Activated B cell treated with CpG ODN at 0.5 μM for 24 hours (primary cell): Measurements from ENCODE around the gene PAN3. TPM values are rescaled to one million over a fixed set of nuclear protein-coding genes. Genes with fewer than 3 reads are reported as not detected.

Experiments used
- ATAC-seq: fragments of 200-7000 bp; cut with Tn5 transposase; one replicate; pipeline ENCODE4 v1.10.0; 2021; ENCODE audit warnings: low read depth, mild to moderate bottlenecking, moderate library complexity
- CTCF ChIA-PET: fragments of 350-600 bp; sonication (Branson Sonifier 250); formaldehyde crosslinking; loops from one replicate; lab custom pipeline; 2021; ENCODE audit warnings: antibody characterized with exemption; lab: Charles Lee
- POLR2A ChIA-PET: fragments of 350-600 bp; sonication (Branson Sonifier 250); formaldehyde crosslinking; loops from one replicate; lab custom pipeline; 2021; ENCODE audit warnings: antibody characterized with exemption; lab: Charles Lee
- DNase-seq: peaks from one replicate; pipeline ENCODE4 v3.0.0; 2022
- H3K27ac Mint-ChIP-seq: one replicate; pipeline ENCODE4 v1.8.0; 2020; ENCODE audit warnings: mixed read lengths
- H3K27me3 Mint-ChIP-seq: one replicate; pipeline ENCODE4 v1.8.0; 2021; ENCODE audit warnings: mixed read lengths
- H3K36me3 Mint-ChIP-seq: one replicate; pipeline ENCODE4 v1.8.0; 2021; ENCODE audit warnings: low read depth, mixed read lengths
- H3K4me1 Mint-ChIP-seq: one replicate; pipeline ENCODE4 v1.8.0; 2021; ENCODE audit warnings: mixed read lengths
- H3K4me3 Mint-ChIP-seq: one replicate; pipeline ENCODE4 v1.8.0; 2020; ENCODE audit warnings: mild to moderate bottlenecking, mixed read lengths
- H3K9me3 Mint-ChIP-seq: one replicate; pipeline ENCODE4 v1.8.0; 2020; ENCODE audit warnings: mixed read lengths
- CTCF ChIP-seq: fragments of 200-600 bp; IDR thresholded peaks from one replicate; pipeline ENCODE4 v1.8.0; 2022; ENCODE audit warnings: antibody characterized with exemption, mild to moderate bottlenecking
- intact Hi-C: fragments of 100-400 bp; cut with micrococcal nuclease; formaldehyde crosslinking; loops from one replicate; pipeline ENCODE4 v1.15.1; 2024
- total RNA-seq: library from RNA; stranded (reverse); gene quantifications from 2 replicates; pipeline ENCODE4 v1.2.3, GENCODE V29; 2022

PAN3 gene
- total RNA-seq, 1 donor from 2014 or later, result 68.2 TPM

DNA sequence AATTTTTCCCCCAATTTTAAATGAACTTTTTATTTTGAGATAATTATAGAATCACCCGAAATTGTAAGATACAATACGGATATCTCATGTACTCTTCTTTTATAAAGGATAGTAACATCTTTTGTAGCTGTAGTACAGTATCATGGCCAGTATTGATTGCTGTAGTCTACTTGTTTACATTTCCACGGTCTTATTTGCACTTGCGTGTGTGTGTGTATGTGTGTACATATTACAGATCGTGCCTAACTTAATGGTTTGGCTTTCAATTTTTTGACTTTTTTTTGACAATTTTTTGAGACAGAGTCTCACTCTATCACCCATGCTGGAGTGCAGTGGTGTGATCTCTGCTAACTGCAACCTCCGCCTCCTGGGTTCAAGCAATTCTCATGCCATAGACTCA, 6.7 kb downstream of the PAN3 start:
- H3K9me3 Mint-ChIP-seq, result no peaks in the 10 kb centered on the region
- peaks cover 15% of the 10 kb centered on the region for H3K36me3 Mint-ChIP-seq
- peaks cover 72% of the 10 kb centered on the region for H3K4me1 Mint-ChIP-seq
- ATAC-seq, result no peak
- DNase-seq, result no peak
- H3K27ac Mint-ChIP-seq, result no peak overlapping the region
- no peaks in the 10 kb centered on the region for H3K27me3 Mint-ChIP-seq
- intact Hi-C loops, result no loop called here
- no peak overlapping the region for H3K4me3 Mint-ChIP-seq
- CTCF ChIA-PET, result interaction anchor here (1.2 kb wide), 1 partner anchor 163 kb away, joined by 3 read pairs; no protein-coding TSS in a partner anchor
- TF ChIP-seq CTCF, result no peak
- POLR2A ChIA-PET, result no interaction called here

DNA sequence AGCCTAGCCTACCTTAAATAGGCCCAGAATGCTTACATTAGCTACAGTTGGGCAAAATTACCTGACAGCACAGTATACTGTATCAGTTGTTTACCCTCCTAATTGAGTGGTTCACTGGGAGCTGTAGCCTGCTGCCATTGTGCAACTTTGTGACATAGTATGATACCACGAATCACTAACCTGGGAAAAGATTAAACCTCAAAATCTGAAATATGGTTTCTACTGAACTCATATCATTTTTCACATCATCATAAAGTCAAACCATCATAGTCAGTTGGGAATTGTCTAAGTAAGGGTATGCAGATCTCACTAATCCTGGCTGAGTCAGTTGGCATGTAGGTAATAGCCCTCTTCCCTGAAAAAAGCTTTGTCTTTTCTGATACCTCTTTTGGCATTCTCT, 9.2 kb downstream of the PAN3 start:
- Mint-ChIP-seq H3K4me1 (peaks cover 62% of the 10 kb centered on the region), H3K27ac (no peak overlapping the region), H3K4me3 (no peak overlapping the region), H3K27me3 (no peaks in the 10 kb centered on the region), H3K9me3 (no peaks in the 10 kb centered on the region), H3K36me3 (peaks cover 15% of the 10 kb centered on the region)
- TF ChIP-seq CTCF, result no peak
- intact Hi-C loops, result loop anchor here (2.0 kb wide), 1 partner anchor 13 kb away; no protein-coding TSS in a partner anchor
- ChIA-PET POLR2A (no interaction called here), CTCF (no interaction called here)
- DNase-seq, result no peak
- ATAC-seq, result no peak

GRCh38 chr13:28159057-28159456, 20.7 kb downstream of the PAN3 start:
- ChIA-PET POLR2A (interaction anchor here (0.6 kb wide), 1 partner anchor 499 kb away, joined by 3 read pairs; no protein-coding TSS in a partner anchor), CTCF (no interaction called here)
- ATAC-seq (no peak), DNase-seq (no peak)
- H3K27ac Mint-ChIP-seq, result no peak overlapping the region
- H3K9me3 Mint-ChIP-seq, result peaks cover 14% of the 10 kb centered on the region
- peaks cover 51% of the 10 kb centered on the region for H3K4me1 Mint-ChIP-seq
- no peak overlapping the region for H3K4me3 Mint-ChIP-seq
- intact Hi-C loops, result no loop called here
- no peak for TF ChIP-seq CTCF
- peaks cover 30% of the 10 kb centered on the region for H3K36me3 Mint-ChIP-seq
- no peaks in the 10 kb centered on the region for H3K27me3 Mint-ChIP-seq

- no peak overlapping the region for H3K4me3 Mint-ChIP-seq
Measured at GRCh38 chr13:28161370-28161769, 23.0 kb downstream of the PAN3 start.

DNA sequence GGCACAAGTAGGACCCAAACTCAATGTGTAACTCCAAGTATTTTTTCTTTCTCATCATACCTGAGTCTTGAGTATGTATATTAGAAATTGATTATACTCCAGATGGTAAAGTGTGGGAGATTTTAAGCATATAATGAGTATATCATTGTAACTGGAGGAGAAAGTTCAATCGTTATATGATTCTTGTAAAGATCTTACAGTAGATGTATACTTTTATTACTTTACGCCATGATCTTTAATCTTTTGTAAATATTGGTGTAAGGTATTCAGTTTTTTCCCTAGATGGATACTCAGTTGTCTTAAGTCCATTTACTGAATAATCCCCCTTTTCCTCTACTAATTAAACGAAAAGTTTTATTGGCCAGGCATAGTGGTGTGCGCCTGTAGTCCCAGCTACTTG, 25.2 kb downstream of the PAN3 start:
- DNase-seq, result no peak
- no peak for TF ChIP-seq CTCF
- no peak for ATAC-seq
- Mint-ChIP-seq H3K4me3 (no peak overlapping the region), H3K4me1 (peaks cover 74% of the 10 kb centered on the region), H3K9me3 (peaks cover 2% of the 10 kb centered on the region), H3K27me3 (no peaks in the 10 kb centered on the region), H3K36me3 (peaks cover 8% of the 10 kb centered on the region), H3K27ac (no peak overlapping the region)
- ChIA-PET POLR2A (no interaction called here), CTCF (no interaction called here)
- intact Hi-C loops, result no loop called here

More at GRCh38 chr13:28161370-28161769, 23.0 kb downstream of the PAN3 start:
- ChIA-PET CTCF (no interaction called here), POLR2A (no interaction called here)
- no peak overlapping the region for H3K27ac Mint-ChIP-seq
- DNase-seq (no peak), ATAC-seq (no peak)
- TF ChIP-seq CTCF, result no peak
- peaks cover 14% of the 10 kb centered on the region for H3K9me3 Mint-ChIP-seq
- no peaks in the 10 kb centered on the region for H3K27me3 Mint-ChIP-seq
- H3K36me3 Mint-ChIP-seq, result peaks cover 27% of the 10 kb centered on the region
- H3K4me1 Mint-ChIP-seq, result peaks cover 68% of the 10 kb centered on the region
- intact Hi-C loops, result loop anchor here (2.0 kb wide), 2 partner anchors 15 to 23 kb away; partner anchors contain the start of gene PAN3
